AG04449 (cell line): ENCODE data around the gene HTR2B.
"Not testable (repeated sequence)": the region's sequence is repeated elsewhere in the genome, so short reads cannot be mapped to it uniquely, and the experiment has no call there.

Experiments used
- CTCF ChIA-PET: fragments of 350-600 bp; formaldehyde crosslinking; extraction: SDS; loops from one replicate; lab custom pipeline; 2021; ENCODE audit warnings: antibody characterized with exemption; lab: Yijun Ruan, JAX
- POLR2A ChIA-PET: fragments of 400-600, 350-600 bp; formaldehyde crosslinking; extraction: SDS; loops from one replicate; lab custom pipeline; 2020; ENCODE audit warnings: antibody characterized with exemption, inconsistent platforms; lab: Yijun Ruan, JAX
- DNase-seq: peaks from one replicate; pipeline ENCODE4 v3.0.0-alpha.2; 2010; ENCODE audit warnings: low read depth, low spot score
- H3K4me3 ChIP-seq: 2 replicates; pipeline ENCODE4 v1.5.1; 2011; ENCODE audit warnings: low read depth, mild to moderate bottlenecking, control low read depth, low read length
- TF ChIP-seq, protein P1 (sequence below): IDR thresholded peaks from one replicate; pipeline ENCODE4 v1.5.1; 2011; ENCODE audit warnings: mild to moderate bottlenecking, moderate library complexity, low read length, control low read depth, inconsistent platforms; ENCODE audit not compliant: insufficient read depth; ENCODE audit errors: missing control alignments

Gene HTR2B

GRCh38 chr2:231068525-231069222 is 56.2 kb downstream of the HTR2B start:
- POLR2A ChIA-PET: no interaction called here
- CTCF ChIA-PET: interaction anchor here (1.0 to 2.7 kb wide), 3 partner anchors 10 to 16 kb away, joined by 5 to 18 read pairs (median 6); no protein-coding TSS in a partner anchor
- TF ChIP-seq, protein P1, sequence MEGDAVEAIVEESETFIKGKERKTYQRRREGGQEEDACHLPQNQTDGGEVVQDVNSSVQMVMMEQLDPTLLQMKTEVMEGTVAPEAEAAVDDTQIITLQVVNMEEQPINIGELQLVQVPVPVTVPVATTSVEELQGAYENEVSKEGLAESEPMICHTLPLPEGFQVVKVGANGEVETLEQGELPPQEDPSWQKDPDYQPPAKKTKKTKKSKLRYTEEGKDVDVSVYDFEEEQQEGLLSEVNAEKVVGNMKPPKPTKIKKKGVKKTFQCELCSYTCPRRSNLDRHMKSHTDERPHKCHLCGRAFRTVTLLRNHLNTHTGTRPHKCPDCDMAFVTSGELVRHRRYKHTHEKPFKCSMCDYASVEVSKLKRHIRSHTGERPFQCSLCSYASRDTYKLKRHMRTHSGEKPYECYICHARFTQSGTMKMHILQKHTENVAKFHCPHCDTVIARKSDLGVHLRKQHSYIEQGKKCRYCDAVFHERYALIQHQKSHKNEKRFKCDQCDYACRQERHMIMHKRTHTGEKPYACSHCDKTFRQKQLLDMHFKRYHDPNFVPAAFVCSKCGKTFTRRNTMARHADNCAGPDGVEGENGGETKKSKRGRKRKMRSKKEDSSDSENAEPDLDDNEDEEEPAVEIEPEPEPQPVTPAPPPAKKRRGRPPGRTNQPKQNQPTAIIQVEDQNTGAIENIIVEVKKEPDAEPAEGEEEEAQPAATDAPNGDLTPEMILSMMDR: no peak
- no peak overlapping the region for H3K4me3 ChIP-seq
- no peak for DNase-seq

DNA sequence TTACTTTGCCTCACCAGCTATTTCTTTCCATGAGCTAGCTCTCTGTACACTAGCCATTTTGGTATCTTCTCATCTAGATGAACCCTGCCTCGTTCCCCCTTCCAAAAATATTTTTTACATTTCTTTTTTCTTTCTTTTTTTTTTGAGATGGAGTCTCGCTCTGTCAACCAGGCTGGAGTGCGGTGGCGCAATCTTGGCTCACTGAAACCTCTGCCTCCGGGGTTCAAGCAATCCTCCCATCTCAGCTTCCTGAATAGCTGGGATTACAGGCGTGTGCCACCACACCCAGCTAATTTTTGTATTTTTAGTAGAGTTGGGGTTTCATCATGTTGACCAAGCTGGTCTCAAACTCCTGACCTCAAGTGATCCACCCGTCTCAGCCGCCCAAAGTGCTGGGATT is 57.3 kb downstream of the HTR2B start:
- DNase-seq, H3K4me3 ChIP-seq: not testable (repeated sequence)
- ChIA-PET POLR2A (interaction anchor here (0.7 kb wide), 1 partner anchor 27 kb away, joined by 5 read pairs; no protein-coding TSS in a partner anchor), CTCF (interaction anchor here (1.0 kb wide), 1 partner anchor 15 kb away, joined by 5 read pairs; no protein-coding TSS in a partner anchor)

GRCh38 chr2:231065966-231066365 is 58.9 kb downstream of the HTR2B start:
- ChIA-PET POLR2A (no interaction called here), CTCF (interaction anchor here (4.1 kb wide), 1 partner anchor 13 kb away, joined by 20 read pairs; no protein-coding TSS in a partner anchor)
- H3K4me3 ChIP-seq: no peak overlapping the region
- TF ChIP-seq, protein P1: no peak
- no peak for DNase-seq

DNA sequence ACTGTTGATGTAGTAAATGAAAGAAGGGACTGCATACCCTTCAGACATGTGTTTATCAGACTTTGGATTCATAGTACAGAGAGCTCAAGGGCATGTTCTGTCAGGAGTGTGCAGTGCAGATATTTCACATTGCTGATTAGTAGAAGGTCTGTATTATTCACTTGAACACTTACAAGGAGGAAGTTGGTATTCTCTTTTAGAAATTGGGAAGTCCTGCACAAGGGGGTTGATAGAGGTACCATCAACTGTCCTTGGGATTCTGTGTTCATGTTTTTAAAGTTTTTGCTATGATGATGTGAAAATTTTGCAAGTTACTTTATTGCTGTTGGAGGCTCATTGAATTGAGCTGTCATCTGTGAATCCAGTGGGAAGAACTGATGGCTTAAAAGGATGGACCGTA is 61.5 kb downstream of the HTR2B start:
- no peak overlapping the region for H3K4me3 ChIP-seq
- no peak for DNase-seq
- ChIA-PET POLR2A (no interaction called here), CTCF (interaction anchor here (4.1 kb wide), 1 partner anchor 10 kb away, joined by 20 read pairs; no protein-coding TSS in a partner anchor)
- TF ChIP-seq, protein P1: no peak

GRCh38 chr2:231062776-231063175 is 62.1 kb downstream of the HTR2B start:
- CTCF ChIA-PET: interaction anchor here (4.1 kb wide), 1 partner anchor 9 kb away, joined by 20 read pairs; no protein-coding TSS in a partner anchor
- POLR2A ChIA-PET: no interaction called here

DNA sequence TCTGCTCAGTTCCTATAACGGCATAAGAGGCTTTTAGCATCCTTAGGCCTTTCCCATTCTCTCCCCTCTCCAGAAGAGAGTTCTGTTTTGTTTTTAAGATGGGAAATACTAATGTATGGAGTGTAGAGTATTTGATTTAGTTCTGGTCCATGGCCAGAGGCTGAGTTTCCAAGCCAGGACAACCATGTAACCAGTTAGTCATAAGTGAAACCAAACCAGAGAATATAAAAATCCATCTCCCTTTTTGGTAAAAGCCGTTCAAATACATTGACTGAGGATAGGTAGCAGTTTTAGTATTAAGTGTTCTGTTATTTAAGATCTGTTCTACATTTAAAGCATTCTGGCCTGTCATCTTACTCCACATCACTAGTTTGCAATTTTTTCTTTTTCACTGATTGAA is 65.1 kb downstream of the HTR2B start:
- ChIA-PET POLR2A (no interaction called here), CTCF (no interaction called here)
- TF ChIP-seq, protein P1: no peak
- H3K4me3 ChIP-seq: no peak overlapping the region
- DNase-seq: no peak

More at GRCh38 chr2:231062776-231063175, 62.1 kb downstream of the HTR2B start:
- TF ChIP-seq, protein P1: no peak
- no peak for DNase-seq
- H3K4me3 ChIP-seq: no peak overlapping the region
